ENCODE measurements around the gene MPL.
"Not testable (repeated sequence)": the region's sequence is repeated elsewhere in the genome, so short reads cannot be mapped to it uniquely, and the experiment has no call there.

GRCh38 chr1:43400441-43400840, 62.8 kb downstream of the MPL start:
- TF ChIP-seq ELF1 (IDR thresholded peaks at IDR 0.05; ENCODE audit: borderline replicate concordance, low read depth); POLR2AphosphoS5 (IDR thresholded peaks at IDR 0.05; ENCODE audit: low read depth, low read length); ZBTB33 (IDR thresholded peaks at IDR 0.05; ENCODE audit: extremely low read depth, insufficient replicate concordance, low read length); POLR2A (IDR thresholded peaks at IDR 0.05; ENCODE audit: borderline replicate concordance, extremely low read depth, insufficient read depth, insufficient read length); REST (IDR thresholded peaks at IDR 0.05; ENCODE audit: low read depth); CEBPB (IDR thresholded peaks at IDR 0.05; ENCODE audit: low read depth); CTCF (IDR thresholded peaks at IDR 0.05 in 2 of 3, conservative IDR thresholded peaks at IDR 0.05 in 1 of 3; ENCODE audit: borderline replicate concordance in 1 of 3, insufficient read depth in 1 of 3, low read depth in 2 of 3, low read length in 2 of 3); MAX (IDR thresholded peaks at IDR 0.05); EZH2 (IDR thresholded peaks at IDR 0.05); JUND (IDR thresholded peaks at IDR 0.05); ZFX (IDR thresholded peaks at IDR 0.05); RAD21 (IDR thresholded peaks at IDR 0.05; ENCODE audit: low read depth): not testable (repeated sequence)
